T-helper 1 cell treated with Interleukin-12 subunit alpha and Interleukin-12 subunit beta and Interleukin-4 antibody, amounts not matched to agents 30 ng/mL and 1 ng/mL, for 36 hours (primary cell): ENCODE data around the gene C3orf38. TPM values are rescaled to one million over a fixed set of nuclear protein-coding genes. Genes with fewer than 3 reads are reported as not detected.
"Not testable (repeated sequence)": the region's sequence is repeated elsewhere in the genome, so short reads cannot be mapped to it uniquely, and the experiment has no call there.

Experiments used
- intact Hi-C: fragments of 100-400 bp; cut with micrococcal nuclease; formaldehyde crosslinking; loops from one replicate; pipeline ENCODE4 v1.15.1; 2024
- total RNA-seq: library from RNA; stranded (reverse); gene quantifications from 2 replicates; pipeline ENCODE4 v1.2.3, GENCODE V29; 2022

Gene C3orf38
- total RNA-seq, 1 donor from 2014 or later: 33.4 TPM

- intact Hi-C loops: no loop called here
These were observed 1.6 kb downstream of the C3orf38 start for GRCh38 chr3:88151358-88151757.

GRCh38 chr3:88152841-88153240 is 3.1 kb downstream of the C3orf38 start:
- intact Hi-C loops: no loop called here

GRCh38 chr3:88166419-88166971 is 16.7 kb downstream of the C3orf38 start:
- intact Hi-C loops: no loop called here

- intact Hi-C loops: no loop called here
These were observed 17.4 kb downstream of the C3orf38 start for GRCh38 chr3:88167173-88167572.

- intact Hi-C loops: no loop called here
These were observed 17.9 kb downstream of the C3orf38 start for GRCh38 chr3:88167704-88168103.

- intact Hi-C loops: no loop called here
These were observed 18.4 kb downstream of the C3orf38 start for GRCh38 chr3:88168171-88168570.

- intact Hi-C loops: loop anchor here (1.0 kb wide), 7 partner anchors 30 to 920 kb away; no protein-coding TSS in a partner anchor
These were observed 30.7 kb downstream of the C3orf38 start for GRCh38 chr3:88180398-88180999.

- intact Hi-C loops: not testable (repeated sequence)
These were observed 32.6 kb downstream of the C3orf38 start for GRCh38 chr3:88182165-88182918.

- intact Hi-C loops: no loop called here
These were observed 38.7 kb downstream of the C3orf38 start for GRCh38 chr3:88188436-88188835.

- intact Hi-C loops: no loop called here
These were observed 39.6 kb downstream of the C3orf38 start for GRCh38 chr3:88189361-88189810.

GRCh38 chr3:88191872-88192409 is 42.2 kb downstream of the C3orf38 start:
- intact Hi-C loops: no loop called here

GRCh38 chr3:88192631-88193030 is 42.9 kb downstream of the C3orf38 start:
- intact Hi-C loops: no loop called here

GRCh38 chr3:88195951-88196434 is 46.2 kb downstream of the C3orf38 start:
- intact Hi-C loops: no loop called here

- intact Hi-C loops: no loop called here
These were observed 48.4 kb downstream of the C3orf38 start for GRCh38 chr3:88198121-88198520.

- intact Hi-C loops: loop anchor here (1.0 to 5.0 kb wide), 2 partner anchors 896 to 1889 kb away; no protein-coding TSS in a partner anchor
These were observed 53.9 kb downstream of the C3orf38 start for GRCh38 chr3:88203642-88204055.

Other genes with a start within 250 kb of the C3orf38 start
- gene CGGBP1, start 91.0 kb upstream of the C3orf38 start, total RNA-seq: 93.3 and 106 TPM in 2 replicates
- gene ZNF654, start 90.7 kb upstream of the C3orf38 start, total RNA-seq: 22.5 and 24.4 TPM in 2 replicates